GM12878 (cell line): ENCODE data around the gene SHISA6.

Experiments
- CBX5 ChIP-seq: sonication (generic); IDR thresholded peaks from 2 replicates; pipeline ENCODE4 v1.6.1; 2016; ENCODE audit warnings: low read depth, moderate library complexity, mild to moderate bottlenecking, inconsistent platforms
- JUND ChIP-seq: IDR thresholded peaks from 2 replicates; pipeline ENCODE4 v1.6.1; 2012; ENCODE audit warnings: low read depth, mild to moderate bottlenecking, low read length, improper control_type of control experiment, moderate library complexity
- POLR2AphosphoS5 ChIP-seq: IDR thresholded peaks from 2 replicates; pipeline ENCODE4 v1.6.1; 2011; ENCODE audit warnings: mild to moderate bottlenecking, low read length, inconsistent platforms
- RELA ChIP-seq: fragments of 450-650 bp; IDR thresholded peaks from 2 replicates; pipeline ENCODE4 v1.8.0; 2014; ENCODE audit warnings: borderline replicate concordance; ENCODE audit not compliant: partially characterized antibody
- REST ChIP-seq: IDR thresholded peaks from 2 replicates; pipeline ENCODE4 v1.6.1; 2012; ENCODE audit warnings: mild to moderate bottlenecking, low read depth, low read length
- SPI1 ChIP-seq: IDR thresholded peaks from 2 replicates; pipeline ENCODE4 v1.6.1; 2011; ENCODE audit warnings: low read depth, mild to moderate bottlenecking, low read length, moderate library complexity, borderline replicate concordance; ENCODE audit not compliant: insufficient read depth
- ZNF24 ChIP-seq: fragments of 450-650 bp; IDR thresholded peaks from 2 replicates; pipeline ENCODE4 v1.6.1; 2017; ENCODE audit warnings: antibody characterized with exemption, mild to moderate bottlenecking
- TF ChIP-seq, protein P1 (sequence below), 3 experiments: IDR thresholded peaks in 2 of 3; conservative IDR thresholded peaks in 1 of 3; 2 replicates each; pipeline ENCODE4 v1.5.1; 2011; ENCODE audit warnings: low read depth in 3 of 3, low read length in 3 of 3, mild to moderate bottlenecking in 3 of 3, control low read depth in 2 of 3, moderate library complexity in 2 of 3, inconsistent platforms in 1 of 3, mixed read lengths in 1 of 3; ENCODE audit not compliant: control insufficient read depth in 2 of 3, insufficient read depth in 1 of 3; ENCODE audit errors: extremely low read depth in 1 of 3

- TF ChIP-seq, protein P1, sequence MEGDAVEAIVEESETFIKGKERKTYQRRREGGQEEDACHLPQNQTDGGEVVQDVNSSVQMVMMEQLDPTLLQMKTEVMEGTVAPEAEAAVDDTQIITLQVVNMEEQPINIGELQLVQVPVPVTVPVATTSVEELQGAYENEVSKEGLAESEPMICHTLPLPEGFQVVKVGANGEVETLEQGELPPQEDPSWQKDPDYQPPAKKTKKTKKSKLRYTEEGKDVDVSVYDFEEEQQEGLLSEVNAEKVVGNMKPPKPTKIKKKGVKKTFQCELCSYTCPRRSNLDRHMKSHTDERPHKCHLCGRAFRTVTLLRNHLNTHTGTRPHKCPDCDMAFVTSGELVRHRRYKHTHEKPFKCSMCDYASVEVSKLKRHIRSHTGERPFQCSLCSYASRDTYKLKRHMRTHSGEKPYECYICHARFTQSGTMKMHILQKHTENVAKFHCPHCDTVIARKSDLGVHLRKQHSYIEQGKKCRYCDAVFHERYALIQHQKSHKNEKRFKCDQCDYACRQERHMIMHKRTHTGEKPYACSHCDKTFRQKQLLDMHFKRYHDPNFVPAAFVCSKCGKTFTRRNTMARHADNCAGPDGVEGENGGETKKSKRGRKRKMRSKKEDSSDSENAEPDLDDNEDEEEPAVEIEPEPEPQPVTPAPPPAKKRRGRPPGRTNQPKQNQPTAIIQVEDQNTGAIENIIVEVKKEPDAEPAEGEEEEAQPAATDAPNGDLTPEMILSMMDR (IDR thresholded peaks at IDR 0.05 in 2 of 3, conservative IDR thresholded peaks at IDR 0.05 in 1 of 3; ENCODE audit: control insufficient read depth in 2 of 3, extremely low read depth in 1 of 3, insufficient read depth in 1 of 3, low read depth in 3 of 3, low read length in 3 of 3), result no peak
- no peak for TF ChIP-seq JUND
- TF ChIP-seq RELA, result no peak
- no peak for TF ChIP-seq ZNF24
- TF ChIP-seq REST, result no peak
- no peak for TF ChIP-seq SPI1
- TF ChIP-seq POLR2AphosphoS5, result no peak
- TF ChIP-seq CBX5, result no peak
Observed at GRCh38 chr17:11554542-11554941, 313.5 kb downstream of the SHISA6 start.
